ENCODE data around the gene PCGF2.
"Not testable (repeated sequence)": the region's sequence is repeated elsewhere in the genome, so short reads cannot be mapped to it uniquely, and the experiment has no call there.

PCGF2 gene

GRCh38 chr17:38748149-38748891, at the start of gene PCGF2:
TSS of gene PCGF2 (minus strand) at chr17:38748336. CDS start at chr17:38740402, 7,934 bp downstream.
- peak; percentile 96 to 97 for DNase-seq

- no peak for DNase-seq
Observed at GRCh38 chr17:38797828-38798227, 49.7 kb upstream of the PCGF2 start.

- DNase-seq = no peak
Observed at GRCh38 chr17:38797158-38797490, 49.0 kb upstream of the PCGF2 start.

- DNase-seq = no peak
Observed at GRCh38 chr17:38796451-38797157, 48.5 kb upstream of the PCGF2 start.

GRCh38 chr17:38794221-38794620, 46.1 kb upstream of the PCGF2 start:
- no peak for DNase-seq

- DNase-seq = no peak
Observed at GRCh38 chr17:38791162-38791561, 43.0 kb upstream of the PCGF2 start.

GRCh38 chr17:38790148-38790707, 42.1 kb upstream of the PCGF2 start:
- DNase-seq = not testable (repeated sequence)

- peak; percentile 98 for DNase-seq
Observed at GRCh38 chr17:38789185-38789584, 41.0 kb upstream of the PCGF2 start.

- not testable (repeated sequence) for DNase-seq
Observed at GRCh38 chr17:38787999-38788398, 39.9 kb upstream of the PCGF2 start.

GRCh38 chr17:38786372-38786771, 38.2 kb upstream of the PCGF2 start:
- no peak for DNase-seq

GRCh38 chr17:38783227-38783626, 35.1 kb upstream of the PCGF2 start:
- no peak for DNase-seq

GRCh38 chr17:38779965-38780752, 32.0 kb upstream of the PCGF2 start:
- DNase-seq = no peak

- no peak for DNase-seq
Observed at GRCh38 chr17:38777641-38778250, 29.6 kb upstream of the PCGF2 start.

- DNase-seq = no peak
Observed at GRCh38 chr17:38773258-38773657, 25.1 kb upstream of the PCGF2 start.

- DNase-seq = no peak
Observed at GRCh38 chr17:38768417-38768816, 20.3 kb upstream of the PCGF2 start.

- DNase-seq = no peak
Observed at GRCh38 chr17:38766341-38766740, 18.2 kb upstream of the PCGF2 start.

- DNase-seq = no peak
Observed at GRCh38 chr17:38762231-38762630, 14.1 kb upstream of the PCGF2 start.

- DNase-seq = peak in 1 of 2 experiments; percentile 62
Observed at GRCh38 chr17:38761612-38762011, 13.5 kb upstream of the PCGF2 start.

GRCh38 chr17:38753071-38753506, 5.0 kb upstream of the PCGF2 start:
- no peak for DNase-seq

GRCh38 chr17:38752308-38753070, 4.4 kb upstream of the PCGF2 start, which contains the start of gene PSMB3:
TSS of gene PSMB3 (plus strand) at chr17:38752741. CDS start at chr17:38752827, 86 bp downstream.
- DNase-seq = peak; percentile 99 to 100

- DNase-seq = peak; percentile 76 to 89
Observed at GRCh38 chr17:38751808-38752307, 3.7 kb upstream of the PCGF2 start.

All from NCI-H524 (cell line).